HepG2 (cell line): ENCODE data around the gene IQCE. TPM values are rescaled to one million over a fixed set of nuclear protein-coding genes. Genes with fewer than 3 reads are reported as not detected.

Experiments
- BORCS8-MEF2B ChIP-seq: sonication (generic); formaldehyde crosslinking; IDR thresholded peaks from 2 replicates; pipeline ENCODE4 v1.8.0; 2022; ENCODE audit warnings: mild to moderate bottlenecking, missing genetic modification reagents
- FOXM1 ChIP-seq: sonication (generic); formaldehyde crosslinking; IDR thresholded peaks from 2 replicates; pipeline ENCODE4 v1.5.0; 2020; ENCODE audit warnings: missing genetic modification reagents
- JARID2 ChIP-seq: sonication (generic); formaldehyde crosslinking; IDR thresholded peaks from 2 replicates; pipeline ENCODE4 v1.8.1; 2023; ENCODE audit warnings: missing genetic modification reagents, inconsistent platforms; ENCODE audit not compliant: insufficient replicate concordance
- MED13 ChIP-seq: sonication (generic); formaldehyde crosslinking; IDR thresholded peaks from 2 replicates; pipeline ENCODE4 v1.5.0; 2020; ENCODE audit warnings: missing genetic modification reagents
- MIXL1 ChIP-seq: IDR thresholded peaks from 2 replicates; pipeline ENCODE4 v1.6.1; 2016
- PITX1 ChIP-seq: sonication (generic); formaldehyde crosslinking; IDR thresholded peaks from 2 replicates; pipeline ENCODE4 v1.5.1; 2020; ENCODE audit warnings: mild to moderate bottlenecking, missing genetic modification reagents
- TP53 ChIP-seq: sonication (generic); formaldehyde crosslinking; conservative IDR thresholded peaks from 2 replicates; pipeline ENCODE4 v1.4.0; 2020; ENCODE audit warnings: missing genetic modification reagents
- ZMYM3 ChIP-seq: sonication (generic); formaldehyde crosslinking; IDR thresholded peaks from 2 replicates; pipeline ENCODE4 v1.5.1; 2020; ENCODE audit warnings: mild to moderate bottlenecking, missing genetic modification reagents
- ZNF354B ChIP-seq: sonication (generic); formaldehyde crosslinking; IDR thresholded peaks from 2 replicates; pipeline ENCODE4 v1.8.0; 2022; ENCODE audit warnings: mild to moderate bottlenecking, missing genetic modification reagents
- ZNF441 ChIP-seq: sonication (generic); formaldehyde crosslinking; IDR thresholded peaks from 2 replicates; pipeline ENCODE4 v1.7.0; 2021; ENCODE audit warnings: missing genetic modification reagents, borderline replicate concordance
- polyA plus RNA-seq, 8 experiments: library from polyadenylated mRNA; depleted of rRNA in 3 of 8; stranded (reverse) in 7 of 8; unstranded in 1 of 8; fragments of >200 nt; fragmentation: Illumina TruSeq in 4 of 8; extraction: Trizol in 4 of 8; gene quantifications; 2 replicates each; pipeline versions ENCODE4 v1.2.1 to v1.2.3, GENCODE V29; 2011 to 2016; ENCODE audit warnings: low read depth in 4 of 8, missing spikeins in 1 of 8, mixed read lengths in 1 of 8; ENCODE audit not compliant: insufficient read depth in 1 of 8
- total RNA-seq, 5 experiments: library from RNA; depleted of rRNA; stranded (reverse); fragments of >200 nt; fragmentation: Illumina TruSeq; extraction: Trizol; gene quantifications; 2 replicates each; pipeline ENCODE4 v1.2.3, GENCODE V29; 2016; ENCODE audit warnings: low read depth in 1 of 5
- TF ChIP-seq, protein P1 (sequence below): sonication (generic); formaldehyde crosslinking; IDR thresholded peaks from 2 replicates; pipeline ENCODE4 v1.4.0; 2020; ENCODE audit warnings: missing genetic modification reagents
- TF ChIP-seq, protein P2 (sequence below): sonication (generic); formaldehyde crosslinking; IDR thresholded peaks from 2 replicates; pipeline ENCODE4 v1.5.0; 2020; ENCODE audit warnings: mild to moderate bottlenecking, missing genetic modification reagents
- TF ChIP-seq, protein P3 (sequence below): IDR thresholded peaks from 2 replicates; pipeline ENCODE4 v1.6.1; 2016; ENCODE audit warnings: mild to moderate bottlenecking
- TF ChIP-seq, protein P4 (sequence below): sonication (generic); formaldehyde crosslinking; IDR thresholded peaks from 2 replicates; pipeline ENCODE4 v1.5.0; 2020; ENCODE audit warnings: missing genetic modification reagents, mild to moderate bottlenecking, borderline replicate concordance
- TF ChIP-seq, protein P5 (sequence below): IDR thresholded peaks from 2 replicates; pipeline ENCODE4 v1.6.1; 2016
- TF ChIP-seq, protein P6 (sequence below): conservative IDR thresholded peaks from 2 replicates; pipeline ENCODE4 v1.6.1; 2018; ENCODE audit warnings: missing genetic modification reagents
- TF ChIP-seq, protein P7 (sequence below): sonication (generic); formaldehyde crosslinking; IDR thresholded peaks from 2 replicates; pipeline ENCODE4 v1.4.0; 2020; ENCODE audit warnings: missing genetic modification reagents

IQCE gene
- total and polyA plus RNA-seq, 2 of the 13 experiments (the other 11 are each of a cell fraction or from before 2014, with no cell fraction given): 1.5 to 2.5 TPM

DNA sequence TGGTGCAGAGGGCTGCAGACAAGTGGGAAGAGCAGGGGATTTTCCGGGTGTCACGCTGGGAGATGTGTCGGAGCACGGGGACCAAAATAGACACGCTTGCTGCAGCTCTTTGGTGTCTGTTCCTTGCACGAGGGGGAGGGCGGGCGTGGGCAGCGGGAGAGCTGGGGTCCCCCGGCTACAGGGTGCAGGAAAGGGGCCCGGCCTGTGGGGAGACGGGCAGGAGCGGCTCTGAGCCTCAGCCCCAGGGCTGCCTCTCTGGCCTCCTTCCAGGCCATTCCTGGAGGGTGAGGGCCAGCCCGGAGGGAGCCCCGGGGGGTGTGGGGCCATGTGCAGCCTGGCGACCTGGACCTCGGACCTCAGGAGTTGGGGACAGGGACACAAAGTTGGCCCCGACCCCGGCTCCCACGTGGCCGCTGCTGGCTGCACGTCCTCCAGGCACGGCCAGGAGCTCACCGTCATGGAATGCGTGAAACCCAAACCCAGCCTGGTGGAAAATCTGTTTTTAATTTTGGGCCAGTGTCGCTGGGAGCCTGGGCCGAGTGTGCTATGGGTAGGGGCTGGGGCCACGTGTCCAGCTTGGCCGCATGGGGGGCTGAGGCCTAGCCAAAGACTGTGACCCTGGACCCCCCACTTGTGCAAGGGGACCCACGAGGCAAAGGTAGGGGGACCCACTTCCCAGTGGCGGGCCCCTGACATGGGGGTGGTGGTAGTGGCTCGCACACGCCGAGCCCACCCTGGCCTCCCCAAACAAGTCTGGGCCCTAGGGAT, 79.6 kb downstream of the IQCE start (continued):
- TF ChIP-seq ZMYM3 (CRISPR knock-in tag) (peak; percentile 81; the same call in 1 of the 2 replicates), MIXL1 (no peak), MED13 (CRISPR knock-in tag) (0 out of 2 replicates have a peak, but pooled peaks have one; percentile 57), PITX1 (CRISPR knock-in tag) (peak; percentile 86), JARID2 (CRISPR knock-in tag) (no peak), ZNF354B (no peak), BORCS8-MEF2B (CRISPR knock-in tag) (peak; percentile 78; the same call in 1 of the 2 replicates), TP53 (CRISPR knock-in tag) (0 out of 2 replicates have a peak, but pooled peaks have one; percentile 42), FOXM1 (no peak), ZNF441 (CRISPR knock-in tag) (peak; percentile 78; the same call in 1 of the 2 replicates)
- TF ChIP-seq, protein P1, sequence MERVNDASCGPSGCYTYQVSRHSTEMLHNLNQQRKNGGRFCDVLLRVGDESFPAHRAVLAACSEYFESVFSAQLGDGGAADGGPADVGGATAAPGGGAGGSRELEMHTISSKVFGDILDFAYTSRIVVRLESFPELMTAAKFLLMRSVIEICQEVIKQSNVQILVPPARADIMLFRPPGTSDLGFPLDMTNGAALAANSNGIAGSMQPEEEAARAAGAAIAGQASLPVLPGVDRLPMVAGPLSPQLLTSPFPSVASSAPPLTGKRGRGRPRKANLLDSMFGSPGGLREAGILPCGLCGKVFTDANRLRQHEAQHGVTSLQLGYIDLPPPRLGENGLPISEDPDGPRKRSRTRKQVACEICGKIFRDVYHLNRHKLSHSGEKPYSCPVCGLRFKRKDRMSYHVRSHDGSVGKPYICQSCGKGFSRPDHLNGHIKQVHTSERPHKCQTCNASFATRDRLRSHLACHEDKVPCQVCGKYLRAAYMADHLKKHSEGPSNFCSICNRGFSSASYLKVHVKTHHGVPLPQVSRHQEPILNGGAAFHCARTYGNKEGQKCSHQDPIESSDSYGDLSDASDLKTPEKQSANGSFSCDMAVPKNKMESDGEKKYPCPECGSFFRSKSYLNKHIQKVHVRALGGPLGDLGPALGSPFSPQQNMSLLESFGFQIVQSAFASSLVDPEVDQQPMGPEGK (CRISPR knock-in tag): peak; percentile 94
- TF ChIP-seq, protein P2, sequence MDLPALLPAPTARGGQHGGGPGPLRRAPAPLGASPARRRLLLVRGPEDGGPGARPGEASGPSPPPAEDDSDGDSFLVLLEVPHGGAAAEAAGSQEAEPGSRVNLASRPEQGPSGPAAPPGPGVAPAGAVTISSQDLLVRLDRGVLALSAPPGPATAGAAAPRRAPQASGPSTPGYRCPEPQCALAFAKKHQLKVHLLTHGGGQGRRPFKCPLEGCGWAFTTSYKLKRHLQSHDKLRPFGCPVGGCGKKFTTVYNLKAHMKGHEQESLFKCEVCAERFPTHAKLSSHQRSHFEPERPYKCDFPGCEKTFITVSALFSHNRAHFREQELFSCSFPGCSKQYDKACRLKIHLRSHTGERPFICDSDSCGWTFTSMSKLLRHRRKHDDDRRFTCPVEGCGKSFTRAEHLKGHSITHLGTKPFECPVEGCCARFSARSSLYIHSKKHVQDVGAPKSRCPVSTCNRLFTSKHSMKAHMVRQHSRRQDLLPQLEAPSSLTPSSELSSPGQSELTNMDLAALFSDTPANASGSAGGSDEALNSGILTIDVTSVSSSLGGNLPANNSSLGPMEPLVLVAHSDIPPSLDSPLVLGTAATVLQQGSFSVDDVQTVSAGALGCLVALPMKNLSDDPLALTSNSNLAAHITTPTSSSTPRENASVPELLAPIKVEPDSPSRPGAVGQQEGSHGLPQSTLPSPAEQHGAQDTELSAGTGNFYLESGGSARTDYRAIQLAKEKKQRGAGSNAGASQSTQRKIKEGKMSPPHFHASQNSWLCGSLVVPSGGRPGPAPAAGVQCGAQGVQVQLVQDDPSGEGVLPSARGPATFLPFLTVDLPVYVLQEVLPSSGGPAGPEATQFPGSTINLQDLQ: no peak
- TF ChIP-seq, protein P3, sequence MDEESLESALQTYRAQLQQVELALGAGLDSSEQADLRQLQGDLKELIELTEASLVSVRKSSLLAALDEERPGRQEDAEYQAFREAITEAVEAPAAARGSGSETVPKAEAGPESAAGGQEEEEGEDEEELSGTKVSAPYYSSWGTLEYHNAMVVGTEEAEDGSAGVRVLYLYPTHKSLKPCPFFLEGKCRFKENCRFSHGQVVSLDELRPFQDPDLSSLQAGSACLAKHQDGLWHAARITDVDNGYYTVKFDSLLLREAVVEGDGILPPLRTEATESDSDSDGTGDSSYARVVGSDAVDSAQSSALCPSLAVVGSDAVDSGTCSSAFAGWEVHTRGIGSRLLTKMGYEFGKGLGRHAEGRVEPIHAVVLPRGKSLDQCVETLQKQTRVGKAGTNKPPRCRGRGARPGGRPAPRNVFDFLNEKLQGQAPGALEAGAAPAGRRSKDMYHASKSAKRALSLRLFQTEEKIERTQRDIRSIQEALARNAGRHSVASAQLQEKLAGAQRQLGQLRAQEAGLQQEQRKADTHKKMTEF (CRISPR knock-in tag): peak; percentile 78; the same call in 1 of the 2 replicates
- TF ChIP-seq, protein P4, sequence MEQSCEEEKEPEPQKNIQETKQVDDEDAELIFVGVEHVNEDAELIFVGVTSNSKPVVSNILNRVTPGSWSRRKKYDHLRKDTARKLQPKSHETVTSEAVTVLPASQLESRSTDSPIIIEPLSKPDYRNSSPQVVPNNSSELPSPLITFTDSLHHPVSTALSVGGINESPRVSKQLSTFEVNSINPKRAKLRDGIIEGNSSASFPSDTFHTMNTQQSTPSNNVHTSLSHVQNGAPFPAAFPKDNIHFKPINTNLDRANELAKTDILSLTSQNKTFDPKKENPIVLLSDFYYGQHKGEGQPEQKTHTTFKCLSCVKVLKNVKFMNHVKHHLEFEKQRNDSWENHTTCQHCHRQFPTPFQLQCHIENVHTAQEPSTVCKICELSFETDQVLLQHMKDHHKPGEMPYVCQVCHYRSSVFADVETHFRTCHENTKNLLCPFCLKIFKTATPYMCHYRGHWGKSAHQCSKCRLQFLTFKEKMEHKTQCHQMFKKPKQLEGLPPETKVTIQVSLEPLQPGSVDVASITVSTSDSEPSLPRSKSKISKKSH (CRISPR knock-in tag): peak; percentile 44; the same call in 1 of the 2 replicates
- TF ChIP-seq, protein P5, sequence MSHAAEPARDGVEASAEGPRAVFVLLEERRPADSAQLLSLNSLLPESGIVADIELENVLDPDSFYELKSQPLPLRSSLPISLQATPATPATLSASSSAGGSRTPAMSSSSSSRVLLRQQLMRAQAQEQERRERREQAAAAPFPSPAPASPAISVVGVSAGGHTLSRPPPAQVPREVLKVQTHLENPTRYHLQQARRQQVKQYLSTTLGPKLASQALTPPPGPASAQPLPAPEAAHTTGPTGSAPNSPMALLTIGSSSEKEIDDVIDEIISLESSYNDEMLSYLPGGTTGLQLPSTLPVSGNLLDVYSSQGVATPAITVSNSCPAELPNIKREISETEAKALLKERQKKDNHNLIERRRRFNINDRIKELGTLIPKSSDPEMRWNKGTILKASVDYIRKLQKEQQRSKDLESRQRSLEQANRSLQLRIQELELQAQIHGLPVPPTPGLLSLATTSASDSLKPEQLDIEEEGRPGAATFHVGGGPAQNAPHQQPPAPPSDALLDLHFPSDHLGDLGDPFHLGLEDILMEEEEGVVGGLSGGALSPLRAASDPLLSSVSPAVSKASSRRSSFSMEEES: peak; percentile 88
- TF ChIP-seq, protein P6, sequence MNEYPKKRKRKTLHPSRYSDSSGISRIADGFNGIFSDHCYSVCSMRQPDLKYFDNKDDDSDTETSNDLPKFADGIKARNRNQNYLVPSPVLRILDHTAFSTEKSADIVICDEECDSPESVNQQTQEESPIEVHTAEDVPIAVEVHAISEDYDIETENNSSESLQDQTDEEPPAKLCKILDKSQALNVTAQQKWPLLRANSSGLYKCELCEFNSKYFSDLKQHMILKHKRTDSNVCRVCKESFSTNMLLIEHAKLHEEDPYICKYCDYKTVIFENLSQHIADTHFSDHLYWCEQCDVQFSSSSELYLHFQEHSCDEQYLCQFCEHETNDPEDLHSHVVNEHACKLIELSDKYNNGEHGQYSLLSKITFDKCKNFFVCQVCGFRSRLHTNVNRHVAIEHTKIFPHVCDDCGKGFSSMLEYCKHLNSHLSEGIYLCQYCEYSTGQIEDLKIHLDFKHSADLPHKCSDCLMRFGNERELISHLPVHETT (CRISPR knock-in tag): no peak
- TF ChIP-seq, protein P7, sequence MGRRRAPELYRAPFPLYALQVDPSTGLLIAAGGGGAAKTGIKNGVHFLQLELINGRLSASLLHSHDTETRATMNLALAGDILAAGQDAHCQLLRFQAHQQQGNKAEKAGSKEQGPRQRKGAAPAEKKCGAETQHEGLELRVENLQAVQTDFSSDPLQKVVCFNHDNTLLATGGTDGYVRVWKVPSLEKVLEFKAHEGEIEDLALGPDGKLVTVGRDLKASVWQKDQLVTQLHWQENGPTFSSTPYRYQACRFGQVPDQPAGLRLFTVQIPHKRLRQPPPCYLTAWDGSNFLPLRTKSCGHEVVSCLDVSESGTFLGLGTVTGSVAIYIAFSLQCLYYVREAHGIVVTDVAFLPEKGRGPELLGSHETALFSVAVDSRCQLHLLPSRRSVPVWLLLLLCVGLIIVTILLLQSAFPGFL: no peak
